Mucosa of stomach (tissue), 1 donor: ENCODE measurements around the gene MGMT.

ENCODE experiments used
- H3K27me3 ChIP-seq: one replicate; pipeline ENCODE4 v1.7.0; 2013; ENCODE audit warnings: mild to moderate bottlenecking, low read length; ENCODE audit not compliant: control insufficient read depth, insufficient read depth
- H3K36me3 ChIP-seq: one replicate; pipeline ENCODE4 v1.7.0; 2013; ENCODE audit warnings: low read length; ENCODE audit not compliant: control insufficient read depth, insufficient read depth
- H3K4me1 ChIP-seq: one replicate; pipeline ENCODE4 v1.7.0; 2013; ENCODE audit warnings: mild to moderate bottlenecking, low read length; ENCODE audit not compliant: control insufficient read depth, insufficient read depth
- H3K4me3 ChIP-seq: one replicate; pipeline ENCODE4 v1.7.0; 2013; ENCODE audit warnings: low read length
- H3K9ac ChIP-seq: one replicate; pipeline ENCODE4 v1.7.0; 2013; ENCODE audit warnings: mild to moderate bottlenecking, low read length, moderate library complexity
- H3K9me3 ChIP-seq: one replicate; pipeline ENCODE4 v1.7.0; 2013; ENCODE audit warnings: mild to moderate bottlenecking, low read length, moderate library complexity; ENCODE audit not compliant: control insufficient read depth
- donor health status: Pancreatic carcinoma.

The MGMT gene

DNA sequence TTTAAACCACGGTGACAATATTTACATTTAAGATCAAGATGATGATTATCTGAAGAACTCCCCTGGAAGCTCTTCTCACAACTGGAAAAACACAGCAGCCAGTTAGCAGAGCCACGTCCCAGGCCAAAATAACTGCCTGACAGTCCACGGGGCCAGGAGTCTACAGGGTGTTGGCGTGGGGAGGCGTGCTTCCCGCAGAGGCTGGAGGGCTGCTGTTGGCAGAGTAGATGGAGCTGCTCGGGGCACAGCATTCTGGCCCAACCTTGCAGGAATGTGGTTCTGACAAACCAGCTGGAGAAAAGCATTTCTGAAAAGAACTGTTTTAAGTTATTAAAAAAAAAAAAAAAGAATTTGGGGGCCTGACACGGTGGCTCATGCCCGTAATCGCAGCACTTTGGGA is 319.2 kb downstream of the MGMT start:
- Histone ChIP-seq H3K9me3 (no peaks in the 10 kb centered on the region), H3K27me3 (no peaks in the 10 kb centered on the region), H3K4me1 (no peaks in the 10 kb centered on the region), H3K36me3 (no peaks in the 10 kb centered on the region), H3K4me3 (no peak overlapping the region), H3K9ac (no peak overlapping the region)

- H3K4me3 ChIP-seq, result no peak overlapping the region
Observed at GRCh38 chr10:129787557-129787956, 320.5 kb downstream of the MGMT start.

DNA sequence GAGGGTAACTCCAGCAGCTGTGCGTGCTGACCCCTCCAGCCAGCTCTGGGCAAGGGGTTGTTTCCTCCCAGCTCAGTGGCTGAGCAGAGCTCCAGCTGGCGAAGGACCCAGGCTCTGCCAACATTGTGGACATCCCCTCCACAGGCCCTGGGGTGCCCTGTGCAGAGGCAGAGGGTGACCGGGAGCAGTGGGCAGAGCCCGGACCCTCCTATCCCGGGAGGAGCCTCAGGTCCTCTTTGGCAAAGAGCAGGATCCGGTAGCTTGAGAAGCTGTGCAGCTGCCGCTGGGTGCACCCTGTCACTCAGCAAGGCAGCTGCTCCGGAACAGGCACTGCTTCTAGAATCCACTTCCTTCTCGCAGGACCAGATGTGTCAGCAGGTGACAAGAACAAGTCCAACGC is 321.2 kb downstream of the MGMT start:
- no peak overlapping the region for H3K9ac ChIP-seq
- no peaks in the 10 kb centered on the region for H3K36me3 ChIP-seq
- no peaks in the 10 kb centered on the region for H3K4me1 ChIP-seq
- no peaks in the 10 kb centered on the region for H3K27me3 ChIP-seq
- no peaks in the 10 kb centered on the region for H3K9me3 ChIP-seq
- H3K4me3 ChIP-seq, result no peak overlapping the region

More at GRCh38 chr10:129787557-129787956, 320.5 kb downstream of the MGMT start:
- no peak overlapping the region for H3K9ac ChIP-seq
- H3K27me3 ChIP-seq, result no peaks in the 10 kb centered on the region
- H3K36me3 ChIP-seq, result no peaks in the 10 kb centered on the region
- H3K9me3 ChIP-seq, result no peaks in the 10 kb centered on the region
- H3K4me1 ChIP-seq, result no peaks in the 10 kb centered on the region

- Histone ChIP-seq H3K4me1 (no peaks in the 10 kb centered on the region), H3K27me3 (no peaks in the 10 kb centered on the region), H3K9me3 (no peaks in the 10 kb centered on the region), H3K4me3 (no peak overlapping the region), H3K36me3 (no peaks in the 10 kb centered on the region), H3K9ac (no peak overlapping the region)
Observed at GRCh38 chr10:129790715-129791446, 323.8 kb downstream of the MGMT start.

- Histone ChIP-seq H3K4me1 (no peaks in the 10 kb centered on the region), H3K27me3 (no peaks in the 10 kb centered on the region), H3K9me3 (no peaks in the 10 kb centered on the region), H3K4me3 (no peak overlapping the region), H3K36me3 (no peaks in the 10 kb centered on the region), H3K9ac (no peak overlapping the region)
Observed at GRCh38 chr10:129792141-129792540, 325.1 kb downstream of the MGMT start.

DNA sequence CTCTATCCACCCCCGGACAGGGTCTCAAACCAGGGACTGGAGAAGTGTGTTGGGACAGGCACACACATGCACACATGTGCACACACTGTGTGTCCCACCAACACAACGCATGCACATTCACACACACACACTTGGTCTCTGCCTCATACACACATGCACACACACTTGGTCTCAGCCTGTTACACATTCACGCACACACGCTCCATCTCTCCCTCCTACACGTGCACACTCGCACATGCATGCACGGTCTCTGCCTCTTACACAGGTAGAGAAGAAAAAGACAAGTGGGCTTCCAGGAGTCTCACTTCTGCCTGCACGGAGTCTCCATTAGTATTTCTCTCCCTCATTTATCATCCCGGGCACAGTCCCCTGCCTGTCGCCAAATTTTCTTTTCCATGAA is 325.8 kb downstream of the MGMT start:
- Histone ChIP-seq H3K27me3 (no peaks in the 10 kb centered on the region), H3K9me3 (no peaks in the 10 kb centered on the region), H3K4me1 (no peaks in the 10 kb centered on the region), H3K36me3 (no peaks in the 10 kb centered on the region), H3K4me3 (no peak overlapping the region), H3K9ac (no peak overlapping the region)

- Histone ChIP-seq H3K9ac (no peak overlapping the region), H3K9me3 (no peaks in the 10 kb centered on the region), H3K36me3 (no peaks in the 10 kb centered on the region), H3K27me3 (no peaks in the 10 kb centered on the region), H3K4me3 (no peak overlapping the region), H3K4me1 (no peaks in the 10 kb centered on the region)
Observed at GRCh38 chr10:129793479-129793878, 326.4 kb downstream of the MGMT start.

- Histone ChIP-seq H3K9ac (no peak overlapping the region), H3K9me3 (no peaks in the 10 kb centered on the region), H3K27me3 (no peaks in the 10 kb centered on the region), H3K36me3 (no peaks in the 10 kb centered on the region), H3K4me1 (no peaks in the 10 kb centered on the region), H3K4me3 (no peak overlapping the region)
Observed at GRCh38 chr10:129793996-129794395, 327.0 kb downstream of the MGMT start.

DNA sequence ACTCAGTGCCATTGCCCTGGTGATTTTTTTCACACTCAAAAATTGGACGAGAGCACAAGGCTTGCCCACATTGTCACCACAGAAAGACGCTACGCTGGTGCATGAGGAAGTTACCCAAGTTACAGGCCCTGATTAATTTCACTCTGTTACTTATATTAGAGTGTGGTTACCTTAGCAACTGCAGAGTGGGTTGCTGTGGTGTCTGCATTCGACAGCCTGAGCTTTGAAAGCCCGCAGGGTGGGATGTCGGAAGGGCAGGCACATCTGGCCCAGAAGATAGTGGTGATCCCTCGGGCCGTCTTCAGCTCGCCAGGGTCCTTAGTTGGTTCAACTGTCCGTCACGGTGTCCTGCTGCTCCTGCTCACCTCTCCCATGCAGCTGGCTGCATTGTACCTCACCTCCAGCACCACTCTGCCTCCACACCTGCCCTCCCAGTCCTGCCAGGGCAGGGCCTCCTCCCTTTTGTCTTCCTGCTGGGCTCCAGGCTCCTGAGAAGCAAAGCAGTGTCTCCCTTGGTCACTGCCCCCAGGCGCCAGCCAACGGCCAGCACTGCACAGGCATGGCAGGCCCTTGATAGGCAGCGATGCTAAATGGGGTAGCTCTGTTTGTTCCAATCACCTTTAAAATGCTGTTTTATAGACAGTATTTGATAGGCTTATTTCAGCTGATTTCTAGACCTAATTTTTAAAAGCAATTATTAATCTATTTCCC is 329.8 kb downstream of the MGMT start:
- Histone ChIP-seq H3K36me3 (no peaks in the 10 kb centered on the region), H3K9me3 (no peaks in the 10 kb centered on the region), H3K27me3 (no peaks in the 10 kb centered on the region), H3K4me3 (no peak overlapping the region), H3K4me1 (no peaks in the 10 kb centered on the region), H3K9ac (no peak overlapping the region)

GRCh38 chr10:129799942-129800341 is 332.9 kb downstream of the MGMT start:
- Histone ChIP-seq H3K27me3 (no peaks in the 10 kb centered on the region), H3K4me1 (no peaks in the 10 kb centered on the region), H3K36me3 (no peaks in the 10 kb centered on the region), H3K9me3 (no peaks in the 10 kb centered on the region), H3K4me3 (no peak overlapping the region), H3K9ac (no peak overlapping the region)

DNA sequence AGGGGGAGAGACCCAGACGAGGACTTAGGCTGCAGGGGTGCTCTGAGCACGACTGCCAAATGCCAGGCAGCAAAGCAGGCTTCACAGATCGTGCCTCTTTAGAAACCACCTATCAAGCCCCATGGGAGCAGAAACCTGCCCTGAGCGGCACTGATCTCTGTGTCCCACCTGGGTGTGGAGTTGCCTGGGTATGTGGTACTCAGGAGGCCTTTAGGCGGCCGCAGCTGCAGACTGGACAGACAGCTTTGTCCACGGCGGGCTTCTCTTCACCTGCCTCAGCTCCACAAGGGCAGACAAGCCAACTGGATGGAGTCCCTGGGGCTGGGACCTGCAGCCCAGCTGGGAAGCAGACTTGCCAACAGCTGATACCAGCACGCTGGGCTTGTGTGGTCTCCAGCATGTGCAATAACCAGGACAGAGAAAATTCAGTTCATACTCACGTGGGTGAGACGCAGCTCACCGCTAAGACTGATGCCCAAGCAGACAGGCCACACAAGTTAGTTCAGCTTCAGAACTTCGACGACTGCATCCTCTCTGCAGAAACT is 333.8 kb downstream of the MGMT start:
- Histone ChIP-seq H3K27me3 (no peaks in the 10 kb centered on the region), H3K4me3 (no peak overlapping the region), H3K9ac (no peak overlapping the region), H3K36me3 (no peaks in the 10 kb centered on the region), H3K4me1 (no peaks in the 10 kb centered on the region), H3K9me3 (no peaks in the 10 kb centered on the region)

DNA sequence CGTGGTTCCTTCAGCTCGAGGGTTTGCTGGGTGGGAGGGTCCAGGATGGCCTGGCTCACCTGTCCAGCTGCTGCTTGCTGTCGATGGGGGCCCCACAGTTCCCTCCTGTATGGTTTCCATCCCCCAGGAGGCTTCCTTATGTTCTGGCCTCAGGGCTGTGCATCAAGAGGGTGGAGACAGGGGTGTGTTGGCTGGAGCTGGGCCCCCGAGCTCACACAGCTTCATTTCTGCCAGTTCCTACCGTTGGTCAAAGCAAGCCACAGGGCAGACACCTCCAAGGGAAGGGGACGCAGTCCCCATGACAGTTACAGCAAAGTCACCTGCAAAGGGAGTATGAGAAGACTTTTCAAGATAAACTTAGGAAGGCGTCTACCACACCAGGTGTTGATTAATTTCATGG is 340.2 kb downstream of the MGMT start:
- Histone ChIP-seq H3K9me3 (no peaks in the 10 kb centered on the region), H3K4me3 (no peak overlapping the region), H3K36me3 (no peaks in the 10 kb centered on the region), H3K4me1 (no peaks in the 10 kb centered on the region), H3K27me3 (no peaks in the 10 kb centered on the region), H3K9ac (no peak overlapping the region)
